Measurements from ENCODE around the gene CC2D2B.

- TF ChIP-seq POLR2A (IDR thresholded peaks at IDR 0.05; ENCODE audit: low read depth, low read length), result no peak
- TF ChIP-seq TAF1 (IDR thresholded peaks at IDR 0.05; ENCODE audit: low read depth, low read length), result no peak
- TF ChIP-seq PAX5 (IDR thresholded peaks at IDR 0.05; ENCODE audit: insufficient read depth, low read length, severe bottlenecking), result no peak
- no peak for TF ChIP-seq SPI1 (IDR thresholded peaks at IDR 0.05; ENCODE audit: low read depth, low read length)
- TF ChIP-seq POLR2AphosphoS5 (IDR thresholded peaks at IDR 0.05; ENCODE audit: low read depth, low read length), result no peak
Measured at GRCh38 chr10:95881316-95881715, 26.5 kb upstream of the CC2D2B start.
